Stimulated activated CD8-positive, alpha-beta memory T cell treated with anti-CD3 and anti-CD28 coated beads, Interleukin-12 subunit alpha, Interleukin-12 subunit beta, amount 100 ng/mL, for 24 hours (primary cell): Measurements from ENCODE around the gene DDX53.

Experiments
- DNase-seq: peaks from one replicate; pipeline ENCODE4 v3.0.0-alpha.2; 2020; ENCODE audit errors: extremely low read depth

The DDX53 gene

GRCh38 chrX:22999696-23000223, at the start of gene DDX53:
DDX53 (plus strand) TSS chrX:22999960; CDS start chrX:23000058, 98 bp downstream.
- DNase-seq: no peak

- DNase-seq: no peak
Measured at GRCh38 chrX:22950269-22951266, 49.2 kb upstream of the DDX53 start.

DNA sequence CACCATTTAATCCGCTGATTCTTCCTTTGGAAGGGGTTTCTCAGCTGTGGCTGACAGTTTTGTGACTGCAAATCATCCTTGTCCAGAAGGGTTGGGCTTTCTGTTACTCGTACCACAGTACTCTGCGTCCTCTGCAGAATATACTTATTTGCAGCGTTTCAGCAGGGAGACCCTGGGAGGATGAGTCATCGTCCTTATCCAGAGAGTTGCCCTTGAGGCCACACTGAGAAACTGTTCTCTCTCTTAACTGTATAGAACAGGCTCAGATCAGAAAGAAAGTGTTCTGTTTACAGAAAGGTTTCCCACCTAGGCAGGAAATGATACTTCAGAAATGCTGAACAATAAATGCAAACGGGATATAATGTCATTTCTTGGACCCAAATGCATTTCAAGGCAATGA, 47.8 kb upstream of the DDX53 start:
- no peak for DNase-seq

DNA sequence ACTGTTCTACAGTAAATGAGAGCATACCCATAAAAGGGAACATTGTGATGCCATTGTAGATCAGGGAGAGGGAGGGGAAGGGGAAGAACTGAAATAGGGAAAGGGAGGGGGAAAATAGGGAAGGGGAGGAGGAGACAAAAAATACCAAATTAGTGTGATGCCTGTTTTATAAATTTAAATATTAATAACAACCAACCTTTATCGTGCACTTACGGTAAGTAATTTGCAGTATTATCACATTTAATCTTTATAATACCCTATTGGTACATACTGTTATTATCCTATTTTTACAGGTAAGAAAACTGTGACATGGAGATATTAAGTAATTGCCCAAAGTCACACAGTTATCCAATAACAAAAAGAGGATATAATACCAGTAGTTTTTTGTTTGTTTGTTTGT, 41.5 kb upstream of the DDX53 start:
- no peak for DNase-seq

GRCh38 chrX:22959204-22959920, 40.4 kb upstream of the DDX53 start:
- DNase-seq: no peak

- no peak for DNase-seq
Measured at GRCh38 chrX:22963196-22963595, 36.6 kb upstream of the DDX53 start.

DNA sequence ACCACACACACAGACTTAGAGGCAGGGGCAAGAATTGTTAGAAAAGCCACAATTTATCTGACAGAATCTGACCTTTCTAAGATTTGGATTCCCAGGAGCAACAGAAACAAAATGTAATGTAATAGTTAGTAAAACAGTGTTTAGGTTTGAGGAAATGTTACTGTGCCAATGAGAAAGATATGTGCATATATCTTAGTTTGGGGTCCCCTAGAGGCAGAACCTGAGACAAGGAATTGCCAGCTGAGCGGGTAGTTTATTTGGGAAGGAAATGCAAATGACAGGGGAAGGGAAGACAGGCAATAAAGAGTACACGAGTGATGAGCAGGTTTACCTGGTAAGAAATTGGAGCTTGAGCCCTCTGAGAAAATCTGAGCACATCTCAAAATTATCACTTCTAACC, 31.3 kb upstream of the DDX53 start:
- DNase-seq: no peak

GRCh38 chrX:22969411-22969810, 30.3 kb upstream of the DDX53 start:
- no peak for DNase-seq

DNA sequence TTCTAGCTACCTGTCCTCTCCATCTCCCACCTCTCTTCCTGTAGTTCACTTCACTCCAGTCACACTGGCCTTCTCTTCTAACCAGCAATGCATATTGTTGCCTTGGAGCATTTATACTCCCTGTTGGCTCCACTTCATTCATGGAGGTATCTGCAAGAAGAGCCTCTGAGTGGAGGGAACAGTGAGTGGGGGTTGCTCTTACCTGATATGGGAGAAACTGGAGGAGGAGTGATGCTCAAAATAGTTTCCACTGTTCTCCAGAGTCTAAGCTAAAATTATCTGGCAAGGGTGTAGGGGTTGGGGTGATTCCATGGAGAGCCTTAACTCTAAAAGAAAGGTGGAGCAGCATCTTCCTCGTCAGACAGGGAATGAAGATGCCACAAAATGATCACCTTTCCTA, 28.9 kb upstream of the DDX53 start:
- no peak for DNase-seq

GRCh38 chrX:22974616-22975015, 25.1 kb upstream of the DDX53 start:
- DNase-seq: no peak

DNA sequence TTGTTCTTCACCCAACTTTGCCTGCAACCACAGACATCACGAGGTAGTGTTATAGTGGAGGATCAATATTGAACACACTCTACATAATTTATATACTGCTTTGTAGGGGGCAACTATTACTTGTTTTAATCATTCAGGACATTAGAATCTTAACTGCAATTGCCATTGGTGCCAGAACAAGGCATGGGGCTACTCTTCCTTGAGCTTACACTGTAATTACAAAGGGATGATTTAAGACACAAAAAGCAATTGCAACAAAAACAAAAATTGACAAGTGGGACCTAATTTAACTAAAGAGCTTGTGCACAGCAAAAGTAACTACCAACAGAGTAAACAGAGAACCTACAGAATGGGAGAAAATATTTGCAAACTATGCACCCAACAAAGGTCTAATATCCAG, 24.0 kb upstream of the DDX53 start:
- no peak for DNase-seq

DNA sequence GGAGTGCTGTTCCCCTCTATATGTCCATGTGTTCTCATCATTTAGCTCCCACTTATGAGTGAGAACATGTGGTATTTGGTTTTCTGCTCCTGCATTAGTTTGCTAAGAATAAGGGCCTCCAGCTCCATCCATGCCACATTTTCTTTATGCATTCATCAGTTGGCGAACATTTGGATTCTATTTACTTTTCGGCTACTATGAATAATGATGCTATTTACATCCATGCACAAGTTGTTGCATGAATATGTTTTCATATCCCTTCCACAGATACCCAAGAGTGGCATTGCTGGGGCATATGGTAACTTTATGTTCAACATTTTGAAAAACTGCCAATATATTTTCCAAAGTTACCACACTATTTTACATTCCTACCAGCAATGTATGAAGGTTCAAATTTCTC, 13.8 kb upstream of the DDX53 start:
- no peak for DNase-seq

- no peak for DNase-seq
Measured at GRCh38 chrX:22987452-22987851, 12.3 kb upstream of the DDX53 start.

DNA sequence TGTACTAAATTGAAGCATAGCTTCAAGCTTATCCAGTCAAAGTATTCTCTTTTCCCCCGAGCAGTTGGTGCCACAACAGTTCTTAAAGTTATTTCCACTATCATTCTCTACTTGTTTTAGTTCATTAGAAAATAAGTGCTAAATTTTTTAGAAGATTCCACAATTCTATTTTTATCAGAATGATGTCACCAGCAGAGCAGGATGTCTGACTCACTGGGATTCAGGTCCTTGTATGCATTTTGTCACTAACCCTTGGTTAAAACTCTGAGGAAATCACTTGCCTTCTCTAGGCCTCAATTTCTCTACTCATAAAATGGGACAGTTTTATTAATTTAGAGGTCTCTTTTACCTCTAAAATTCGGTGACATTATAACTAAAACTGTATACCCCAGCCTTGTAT, 3.4 kb downstream of the DDX53 start:
- DNase-seq: no peak

- DNase-seq: no peak
Measured at GRCh38 chrX:23008431-23009099, 8.8 kb downstream of the DDX53 start.

DNA sequence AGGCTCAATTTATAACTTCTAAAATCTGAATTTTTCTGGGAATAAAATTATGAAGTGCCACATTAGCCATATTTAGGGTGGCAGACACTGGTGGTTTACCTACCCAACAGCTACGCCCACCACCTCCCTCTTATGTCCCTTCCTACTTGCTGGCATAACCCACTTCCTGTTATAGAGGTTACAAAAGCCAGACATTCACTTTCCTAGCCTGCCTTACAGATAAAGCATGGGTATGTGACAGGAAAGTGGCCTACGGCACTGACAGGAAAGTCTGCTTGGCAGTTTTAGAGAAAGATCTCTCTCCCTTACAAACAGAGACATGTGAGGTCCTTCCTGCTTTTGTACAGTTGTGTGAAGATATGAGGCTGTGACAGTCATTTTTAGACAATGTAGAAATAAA, 12.4 kb downstream of the DDX53 start:
- DNase-seq: no peak

GRCh38 chrX:23012636-23013035, 12.9 kb downstream of the DDX53 start:
- DNase-seq: no peak

- no peak for DNase-seq
Measured at GRCh38 chrX:23013366-23013765, 13.6 kb downstream of the DDX53 start.

DNA sequence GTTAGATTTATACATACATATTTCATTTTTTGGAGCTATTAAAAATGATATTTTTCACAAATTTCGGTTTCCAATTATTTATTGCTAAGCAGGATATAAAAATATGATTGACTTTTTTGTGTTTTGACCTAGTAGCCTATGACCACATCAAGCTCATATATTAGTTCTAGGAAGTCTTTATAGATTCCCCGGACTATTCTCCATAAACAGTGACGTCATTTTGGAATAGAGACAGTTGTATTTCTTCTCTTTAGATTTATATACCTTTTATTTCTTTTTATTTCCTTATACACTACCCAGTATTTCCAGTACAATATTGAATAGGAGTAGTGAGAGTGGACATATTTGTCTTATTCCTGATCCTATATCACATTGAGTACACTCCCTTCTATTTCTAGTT, 31.8 kb downstream of the DDX53 start:
- DNase-seq: no peak

GRCh38 chrX:23035493-23035892, 35.7 kb downstream of the DDX53 start:
- DNase-seq: no peak

DNA sequence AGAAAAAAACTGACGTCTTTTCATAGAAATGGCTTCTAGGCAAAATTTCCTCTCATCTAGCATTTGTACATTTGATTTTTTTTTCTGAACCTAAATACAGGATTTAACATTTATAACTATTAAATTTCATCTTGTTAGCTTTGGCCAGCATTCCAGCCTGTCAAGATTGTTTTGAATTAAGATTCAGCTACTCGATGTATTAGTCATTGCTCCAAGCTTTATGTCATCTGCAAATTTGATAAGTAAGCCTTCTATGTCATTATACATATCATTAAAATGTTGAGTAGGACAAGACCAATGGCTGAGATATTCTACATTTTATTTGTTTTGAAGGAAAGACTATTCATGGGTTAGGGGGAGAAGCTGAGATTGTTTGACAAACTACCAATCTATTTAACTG, 46.7 kb downstream of the DDX53 start:
- no peak for DNase-seq
